Keratinocyte (primary cell): ENCODE results near the gene ZEB1. TPM values are rescaled to one million over a fixed set of nuclear protein-coding genes. Genes with fewer than 3 reads are reported as not detected.

ENCODE experiments used
- DNase-seq: peaks from one replicate; pipeline ENCODE4 v3.0.0-alpha.2; 2011; ENCODE audit warnings: low read depth, missing footprints, low spot score
- FAIRE-seq: peaks from 2 replicates; lab custom pipeline; 2011; peaks lifted over from hg19 to GRCh38; lab: Jason Lieb, UNC
- H2AFZ ChIP-seq: 2 replicates; pipeline ENCODE4 v1.6.0; 2012; ENCODE audit warnings: low read length, control low read depth, inconsistent platforms; ENCODE audit not compliant: control insufficient read depth
- H3K27ac ChIP-seq: 2 replicates; pipeline ENCODE4 v1.5.1; 2011; ENCODE audit warnings: low read length; ENCODE audit not compliant: control insufficient read depth, insufficient read depth
- H3K27me3 ChIP-seq: 3 replicates; pipeline ENCODE4 v1.6.0; 2011; ENCODE audit warnings: low read length; ENCODE audit not compliant: control insufficient read depth, insufficient read depth; ENCODE audit errors: extremely low read depth
- H3K36me3 ChIP-seq, 2 experiments: 2 replicates in 1 of 2; 3 replicates in 1 of 2; pipeline ENCODE4 v1.5.1; 2011; ENCODE audit warnings: low read length in 2 of 2, mild to moderate bottlenecking in 1 of 2; ENCODE audit not compliant: control insufficient read depth in 2 of 2, insufficient read depth in 2 of 2; ENCODE audit errors: extremely low read depth in 1 of 2
- H3K4me1 ChIP-seq: 3 replicates; pipeline ENCODE4 v1.5.1; 2011; ENCODE audit warnings: low read length; ENCODE audit not compliant: control insufficient read depth, insufficient read depth; ENCODE audit errors: extremely low read depth
- H3K4me2 ChIP-seq: 3 replicates; pipeline ENCODE4 v1.6.0; 2011; ENCODE audit warnings: low read depth, low read length; ENCODE audit not compliant: control insufficient read depth, insufficient read depth; ENCODE audit errors: extremely low read depth
- H3K4me3 ChIP-seq, 3 experiments: fragments of 200-600 bp in 1 of 3; sonication (generic) in 1 of 3; 2 replicates in 2 of 3; 3 replicates in 1 of 3; pipeline ENCODE4 v1.5.1; 2011 to 2016; ENCODE audit warnings: low read length in 3 of 3, mild to moderate bottlenecking in 3 of 3, control low read depth in 2 of 3, inconsistent platforms in 1 of 3, low read depth in 1 of 3, mixed read lengths in 1 of 3, mixed run types in 1 of 3, moderate library complexity in 1 of 3; ENCODE audit not compliant: control insufficient read depth in 2 of 3, insufficient read depth in 2 of 3; ENCODE audit errors: extremely low read depth in 1 of 3
- H3K79me2 ChIP-seq: 2 replicates; pipeline ENCODE4 v1.6.0; 2012; ENCODE audit warnings: low read length; ENCODE audit not compliant: control insufficient read depth, insufficient read depth
- H3K9ac ChIP-seq: 3 replicates; pipeline ENCODE4 v1.6.0; 2011; ENCODE audit warnings: low read length; ENCODE audit not compliant: control insufficient read depth, insufficient read depth; ENCODE audit errors: extremely low read depth
- H3K9me1 ChIP-seq: 3 replicates; pipeline ENCODE4 v1.6.0; 2011; ENCODE audit warnings: low read length; ENCODE audit not compliant: control insufficient read depth, insufficient read depth; ENCODE audit errors: extremely low read depth
- H3K9me3 ChIP-seq: 2 replicates; pipeline ENCODE4 v1.5.1; 2012; ENCODE audit warnings: low read depth, low read length; ENCODE audit not compliant: control insufficient read depth
- H4K20me1 ChIP-seq: 3 replicates; pipeline ENCODE4 v1.6.0; 2011; ENCODE audit warnings: low read length; ENCODE audit not compliant: control insufficient read depth, insufficient read depth; ENCODE audit errors: extremely low read depth
- EZH2 ChIP-seq: IDR thresholded peaks from one replicate; pipeline ENCODE4 v1.6.1; 2012; ENCODE audit warnings: inconsistent platforms, mild to moderate bottlenecking, low read length, moderate library complexity
- dilution Hi-C: fragments of 300-500 bp; cut with MboI; formaldehyde crosslinking; loops from one replicate; pipeline ENCODE4 v1.7.0; 2020; ENCODE audit warnings: low sequenced_read_pairs; ENCODE audit not compliant: extremely low pct_ligation_motif_present
- polyA plus RNA-seq, 5 experiments: library from polyadenylated mRNA; depleted of rRNA in 3 of 5; stranded (reverse) in 3 of 5; stranded (forward) in 1 of 5; unstranded in 1 of 5; fragments of >200 nt; gene quantifications; 1 replicate in 1 of 5; 2 replicates in 3 of 5; 3 replicates in 1 of 5; pipeline versions ENCODE4 v1.2.1 to v1.2.3, GENCODE V29; 2011 to 2012; ENCODE audit warnings: missing spikeins in 2 of 5, low read depth in 1 of 5, low replicate concordance in 1 of 5
- TF ChIP-seq, protein P1 (sequence below), 3 experiments: IDR thresholded peaks in 1 of 3; conservative IDR thresholded peaks in 1 of 3; optimal IDR thresholded peaks in 1 of 3; 2 replicates in 2 of 3; 3 replicates in 1 of 3; pipeline versions ENCODE3 to v1.5.1; 2011; ENCODE audit warnings: low read length in 3 of 3, mild to moderate bottlenecking in 3 of 3, moderate library complexity in 2 of 3, control low read depth in 1 of 3, inconsistent platforms in 1 of 3; ENCODE audit not compliant: insufficient read depth in 2 of 3; ENCODE audit errors: extremely low read depth in 1 of 3

ZEB1 gene
- polyA plus RNA-seq, 1 donor (not counting 4 experiments of a cell fraction or from before 2014, with no cell fraction given): 0.96 TPM

DNA sequence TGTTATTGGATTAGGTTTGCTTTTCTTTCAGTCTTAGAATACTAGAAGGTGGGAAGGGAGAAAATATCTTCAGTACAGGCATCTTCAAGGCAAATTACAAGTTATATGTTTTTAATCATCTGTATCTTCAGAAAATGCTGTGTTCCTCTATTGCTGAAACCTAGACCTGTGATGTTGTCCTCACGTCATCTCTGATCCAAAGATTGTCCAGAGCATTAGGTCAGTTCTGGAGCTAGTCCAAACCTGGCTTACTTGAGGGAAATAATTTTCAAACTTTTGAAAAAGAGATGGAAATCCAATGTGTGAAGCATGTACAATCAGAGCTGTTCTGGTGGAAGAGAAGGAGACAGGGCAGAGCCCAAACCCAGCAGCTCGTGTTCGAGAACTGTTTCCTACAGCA lies 217.3 kb downstream of the ZEB1 start:
- Histone ChIP-seq H3K27me3 (no peaks in the 10 kb centered on the region), H3K4me1 (no peaks in the 10 kb centered on the region), H3K4me3 (no peak overlapping the region), H3K27ac (no peak overlapping the region), H3K9ac (no peak overlapping the region), H3K9me1 (no peaks in the 10 kb centered on the region), H3K79me2 (no peaks in the 10 kb centered on the region), H3K36me3 (no peaks in the 10 kb centered on the region), H3K4me2 (no peak overlapping the region), H4K20me1 (no peaks in the 10 kb centered on the region), H2AFZ (no peak overlapping the region), H3K9me3 (no peaks in the 10 kb centered on the region)
- no peak for DNase-seq
- no peak for FAIRE-seq
- dilution Hi-C loops: no loop called here
- TF ChIP-seq, protein P1, sequence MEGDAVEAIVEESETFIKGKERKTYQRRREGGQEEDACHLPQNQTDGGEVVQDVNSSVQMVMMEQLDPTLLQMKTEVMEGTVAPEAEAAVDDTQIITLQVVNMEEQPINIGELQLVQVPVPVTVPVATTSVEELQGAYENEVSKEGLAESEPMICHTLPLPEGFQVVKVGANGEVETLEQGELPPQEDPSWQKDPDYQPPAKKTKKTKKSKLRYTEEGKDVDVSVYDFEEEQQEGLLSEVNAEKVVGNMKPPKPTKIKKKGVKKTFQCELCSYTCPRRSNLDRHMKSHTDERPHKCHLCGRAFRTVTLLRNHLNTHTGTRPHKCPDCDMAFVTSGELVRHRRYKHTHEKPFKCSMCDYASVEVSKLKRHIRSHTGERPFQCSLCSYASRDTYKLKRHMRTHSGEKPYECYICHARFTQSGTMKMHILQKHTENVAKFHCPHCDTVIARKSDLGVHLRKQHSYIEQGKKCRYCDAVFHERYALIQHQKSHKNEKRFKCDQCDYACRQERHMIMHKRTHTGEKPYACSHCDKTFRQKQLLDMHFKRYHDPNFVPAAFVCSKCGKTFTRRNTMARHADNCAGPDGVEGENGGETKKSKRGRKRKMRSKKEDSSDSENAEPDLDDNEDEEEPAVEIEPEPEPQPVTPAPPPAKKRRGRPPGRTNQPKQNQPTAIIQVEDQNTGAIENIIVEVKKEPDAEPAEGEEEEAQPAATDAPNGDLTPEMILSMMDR (optimal IDR thresholded peaks at IDR 0.05 in 1 of 3, IDR thresholded peaks at IDR 0.05 in 1 of 3, conservative IDR thresholded peaks at IDR 0.05 in 1 of 3; ENCODE audit: extremely low read depth in 1 of 3, insufficient read depth in 2 of 3, low read length in 3 of 3): no peak
- TF ChIP-seq EZH2: no peak

DNA sequence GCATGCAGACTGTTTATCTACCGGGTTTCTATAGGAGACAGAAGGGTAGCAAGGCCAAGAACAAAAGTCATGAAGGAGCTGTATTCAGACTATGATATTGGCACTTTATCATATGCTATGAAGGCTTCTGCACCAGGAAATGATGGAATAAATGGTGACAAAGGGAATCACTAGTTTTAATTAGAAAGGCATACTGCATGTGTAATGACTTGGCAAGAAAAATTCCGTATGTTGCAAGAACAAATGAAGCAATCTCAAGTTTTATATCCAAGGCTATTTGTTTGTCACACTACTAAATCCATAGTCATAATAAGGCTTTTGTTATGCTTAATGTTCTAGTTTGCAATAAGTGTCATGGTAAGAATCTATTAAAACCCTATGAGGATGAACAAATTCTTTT lies 230.9 kb downstream of the ZEB1 start:
- no peak for FAIRE-seq
- Histone ChIP-seq H3K79me2 (no peaks in the 10 kb centered on the region), H3K9me3 (no peaks in the 10 kb centered on the region), H3K27ac (no peak overlapping the region), H3K4me2 (no peak overlapping the region), H3K4me3 (no peak overlapping the region), H3K27me3 (no peaks in the 10 kb centered on the region), H2AFZ (no peak overlapping the region), H3K9ac (no peak overlapping the region), H3K9me1 (no peaks in the 10 kb centered on the region), H3K4me1 (no peaks in the 10 kb centered on the region), H4K20me1 (no peaks in the 10 kb centered on the region), H3K36me3 (no peaks in the 10 kb centered on the region)
- dilution Hi-C loops: no loop called here
- DNase-seq: no peak
- TF ChIP-seq, protein P1 (optimal IDR thresholded peaks at IDR 0.05 in 1 of 3, IDR thresholded peaks at IDR 0.05 in 1 of 3, conservative IDR thresholded peaks at IDR 0.05 in 1 of 3; ENCODE audit: extremely low read depth in 1 of 3, insufficient read depth in 2 of 3, low read length in 3 of 3): no peak
- TF ChIP-seq EZH2: no peak
